Lung (tissue), 12 donors: ENCODE measurements around the gene ULK4. TPM values are rescaled to one million over a fixed set of nuclear protein-coding genes. Genes with fewer than 3 reads are reported as not detected.

Experiments used
- ATAC-seq: fragments of 200-7000 bp; cut with Tn5 transposase; one replicate; pipeline ENCODE4 v1.9.1; 2020; ENCODE audit warnings: moderate number of reproducible peaks; ENCODE audit not compliant: insufficient read depth, low FRiP score
- DNase-seq, 3 donors: peaks; one replicate each; pipeline ENCODE4 v3.0.0-alpha.2; 2013 to 2017
- H3K27ac ChIP-seq, 2 donors: one replicate each; pipeline ENCODE4 v1.5.1; 2013; ENCODE audit warnings: mild to moderate bottlenecking in 2 of 2, moderate library complexity in 2 of 2, control low read depth in 1 of 2, inconsistent platforms in 1 of 2, low read depth in 1 of 2, low read length in 1 of 2
- H3K27me3 ChIP-seq, 3 donors: one replicate each; pipeline ENCODE4 v1.5.1; 2013; ENCODE audit warnings: low read length in 2 of 3; ENCODE audit not compliant: control insufficient read depth in 3 of 3, insufficient read depth in 3 of 3
- H3K36me3 ChIP-seq, 4 donors: one replicate each; pipeline ENCODE4 v1.5.1; 2013; ENCODE audit warnings: low read length in 4 of 4, mild to moderate bottlenecking in 1 of 4, moderate library complexity in 1 of 4; ENCODE audit not compliant: control insufficient read depth in 4 of 4, insufficient read depth in 4 of 4
- H3K4me1 ChIP-seq, 5 donors: one replicate each; pipeline ENCODE4 v1.5.1; 2013; ENCODE audit warnings: low read length in 5 of 5, mild to moderate bottlenecking in 2 of 5, moderate library complexity in 1 of 5; ENCODE audit not compliant: control insufficient read depth in 5 of 5, insufficient read depth in 5 of 5
- H3K4me3 ChIP-seq: one replicate; pipeline ENCODE4 v1.5.1; 2013; ENCODE audit warnings: mild to moderate bottlenecking, control low read depth, moderate library complexity
- H3K9ac ChIP-seq, 2 donors: one replicate each; pipeline ENCODE4 v1.5.1; 2013; ENCODE audit warnings: low read length in 2 of 2, control low read depth in 1 of 2; ENCODE audit not compliant: insufficient read depth in 1 of 2
- H3K9me3 ChIP-seq, 4 donors: one replicate each; pipeline ENCODE4 v1.5.1; 2013; ENCODE audit warnings: low read length in 3 of 4, mild to moderate bottlenecking in 1 of 4, moderate library complexity in 1 of 4; ENCODE audit not compliant: control insufficient read depth in 4 of 4, insufficient read depth in 3 of 4
- whole genome bisulfite sequencing, 2 donors: extraction: QIAGEN DNeasy Blood & Tissue Kit; methylation state at CpG; one replicate each; pipeline ENCODE4 v1.1.7; 2013; 5-methylcytosine and 5-hydroxymethylcytosine counted together
- polyA plus RNA-seq, 2 donors: library from polyadenylated mRNA; stranded (reverse); fragments of 200-250 nt; gene quantifications; one replicate each; pipeline ENCODE4 v1.2.1, GENCODE V29; 2013
- total RNA-seq, 2 donors: library from RNA; depleted of rRNA in 1 of 2; stranded (reverse); fragments of >200 nt in 1 of 2; gene quantifications; one replicate each; pipeline ENCODE4 v1.2.1, GENCODE V29; 2014 to 2021
- TF ChIP-seq, protein P1 (sequence below): IDR thresholded peaks from 2 replicates; pipeline ENCODE4 v1.5.1; 2012; ENCODE audit warnings: mild to moderate bottlenecking; ENCODE audit errors: control extremely low read depth, extremely low read depth
- donor health status: control.
- donor health status: control.
- donor health status: Bipolar disorder and iron deficiency.
- donor health status: healthy.
- donor health status: DM: yes; HTN: yes; CAD: no.

The ULK4 gene
- total and polyA plus RNA-seq, 4 donors, result 2.8 to 56.0 (median 12.6) TPM

GRCh38 chr3:41277790-41278465, 684.0 kb downstream of the ULK4 start:
- TF ChIP-seq, protein P1, sequence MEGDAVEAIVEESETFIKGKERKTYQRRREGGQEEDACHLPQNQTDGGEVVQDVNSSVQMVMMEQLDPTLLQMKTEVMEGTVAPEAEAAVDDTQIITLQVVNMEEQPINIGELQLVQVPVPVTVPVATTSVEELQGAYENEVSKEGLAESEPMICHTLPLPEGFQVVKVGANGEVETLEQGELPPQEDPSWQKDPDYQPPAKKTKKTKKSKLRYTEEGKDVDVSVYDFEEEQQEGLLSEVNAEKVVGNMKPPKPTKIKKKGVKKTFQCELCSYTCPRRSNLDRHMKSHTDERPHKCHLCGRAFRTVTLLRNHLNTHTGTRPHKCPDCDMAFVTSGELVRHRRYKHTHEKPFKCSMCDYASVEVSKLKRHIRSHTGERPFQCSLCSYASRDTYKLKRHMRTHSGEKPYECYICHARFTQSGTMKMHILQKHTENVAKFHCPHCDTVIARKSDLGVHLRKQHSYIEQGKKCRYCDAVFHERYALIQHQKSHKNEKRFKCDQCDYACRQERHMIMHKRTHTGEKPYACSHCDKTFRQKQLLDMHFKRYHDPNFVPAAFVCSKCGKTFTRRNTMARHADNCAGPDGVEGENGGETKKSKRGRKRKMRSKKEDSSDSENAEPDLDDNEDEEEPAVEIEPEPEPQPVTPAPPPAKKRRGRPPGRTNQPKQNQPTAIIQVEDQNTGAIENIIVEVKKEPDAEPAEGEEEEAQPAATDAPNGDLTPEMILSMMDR, result no peak
- Histone ChIP-seq H3K9ac (no peak overlapping the region), H3K36me3 (no peaks in the 10 kb centered on the region), H3K27me3 (no peaks in the 10 kb centered on the region), H3K9me3 (peaks cover 0 to 4% (median under 1%) of the 10 kb centered on the region in 4 donors), H3K4me3 (no peak overlapping the region), H3K4me1 (no peaks in the 10 kb centered on the region), H3K27ac (no peak overlapping the region)
- no peak for DNase-seq
- 76 to 82% methylated on average over 16 of the region's 16 CpGs for WGBS, 2 donors
- ATAC-seq, result no peak

DNA sequence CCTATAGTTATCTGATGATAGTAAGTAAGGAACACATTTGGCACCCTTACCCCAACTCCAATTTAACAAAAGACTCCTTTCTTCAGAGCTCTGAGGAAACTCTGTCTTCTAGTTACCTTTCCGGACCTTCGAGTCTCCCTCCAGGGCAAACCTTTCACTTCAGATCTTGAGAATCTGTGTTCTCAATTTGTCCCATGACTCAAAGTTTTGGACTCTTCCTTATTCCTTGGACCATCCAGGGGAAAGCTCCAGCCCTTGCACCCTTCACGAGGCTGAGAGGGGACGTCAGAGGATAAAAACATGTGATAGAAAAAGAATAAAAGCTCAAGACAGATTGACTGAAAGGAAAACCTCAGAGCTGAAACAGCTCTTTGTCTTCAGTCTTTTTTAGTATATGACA, 685.7 kb downstream of the ULK4 start:
- H3K4me3 ChIP-seq, result no peak overlapping the region
- no peak overlapping the region for H3K27ac ChIP-seq
- WGBS, 2 donors, result 79 to 93% methylated on average over 4 of the region's 4 CpGs
- no peak for ATAC-seq
- no peaks in the 10 kb centered on the region for H3K27me3 ChIP-seq
- H3K4me1 ChIP-seq, result no peaks in the 10 kb centered on the region
- H3K9ac ChIP-seq, result no peak overlapping the region
- H3K9me3 ChIP-seq, result peaks cover 0 to 4% (median under 1%) of the 10 kb centered on the region in 4 donors
- H3K36me3 ChIP-seq, result no peaks in the 10 kb centered on the region
- TF ChIP-seq, protein P1, result no peak
- DNase-seq, result no peak

GRCh38 chr3:41274944-41275668, 686.8 kb downstream of the ULK4 start:
- Histone ChIP-seq H3K9me3 (peaks cover 0 to 4% (median under 1%) of the 10 kb centered on the region in 4 donors), H3K27me3 (no peaks in the 10 kb centered on the region), H3K4me3 (no peak overlapping the region), H3K9ac (no peak overlapping the region), H3K36me3 (no peaks in the 10 kb centered on the region), H3K4me1 (no peaks in the 10 kb centered on the region), H3K27ac (no peak overlapping the region)
- DNase-seq (no peak), ATAC-seq (no peak)
- TF ChIP-seq, protein P1, result no peak
